GM19328 (cell line): Measurements from ENCODE around the gene CD22.

ENCODE experiments used
- ATAC-seq: cut with Tn5 transposase; IDR thresholded peaks from one replicate; pipeline ENCODE4 v1.9.1; 2021; ENCODE audit warnings: mild to moderate bottlenecking, moderate library complexity; ENCODE audit not compliant: unreplicated experiment

Gene CD22

GRCh38 chr19:35380450-35381124, 51.6 kb downstream of the CD22 start:
- ATAC-seq: no peak

DNA sequence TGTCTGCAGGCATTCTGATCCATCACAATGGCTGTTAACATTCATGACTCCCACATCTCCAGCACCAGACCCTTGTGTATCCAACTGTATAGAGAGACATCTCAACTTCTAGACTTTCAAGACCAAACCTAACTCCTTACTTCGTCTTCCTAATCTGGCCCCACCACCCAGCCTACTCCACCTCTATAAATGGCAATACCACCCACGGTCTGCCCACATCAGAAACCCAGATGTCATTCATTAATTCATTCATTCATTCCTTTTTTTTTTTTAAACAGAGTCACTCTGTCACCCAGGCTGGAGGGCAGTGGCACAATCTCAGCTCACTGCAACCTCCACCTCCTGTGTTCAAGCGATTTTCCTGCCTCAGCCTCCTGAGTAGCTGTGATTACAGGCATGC, 52.3 kb downstream of the CD22 start:
- ATAC-seq: no peak

- no peak for ATAC-seq
These were observed 52.9 kb downstream of the CD22 start for GRCh38 chr19:35381926-35382325.

GRCh38 chr19:35383536-35383935, 54.5 kb downstream of the CD22 start:
- ATAC-seq: no peak

GRCh38 chr19:35388277-35389054, 59.5 kb downstream of the CD22 start:
- no peak for ATAC-seq

DNA sequence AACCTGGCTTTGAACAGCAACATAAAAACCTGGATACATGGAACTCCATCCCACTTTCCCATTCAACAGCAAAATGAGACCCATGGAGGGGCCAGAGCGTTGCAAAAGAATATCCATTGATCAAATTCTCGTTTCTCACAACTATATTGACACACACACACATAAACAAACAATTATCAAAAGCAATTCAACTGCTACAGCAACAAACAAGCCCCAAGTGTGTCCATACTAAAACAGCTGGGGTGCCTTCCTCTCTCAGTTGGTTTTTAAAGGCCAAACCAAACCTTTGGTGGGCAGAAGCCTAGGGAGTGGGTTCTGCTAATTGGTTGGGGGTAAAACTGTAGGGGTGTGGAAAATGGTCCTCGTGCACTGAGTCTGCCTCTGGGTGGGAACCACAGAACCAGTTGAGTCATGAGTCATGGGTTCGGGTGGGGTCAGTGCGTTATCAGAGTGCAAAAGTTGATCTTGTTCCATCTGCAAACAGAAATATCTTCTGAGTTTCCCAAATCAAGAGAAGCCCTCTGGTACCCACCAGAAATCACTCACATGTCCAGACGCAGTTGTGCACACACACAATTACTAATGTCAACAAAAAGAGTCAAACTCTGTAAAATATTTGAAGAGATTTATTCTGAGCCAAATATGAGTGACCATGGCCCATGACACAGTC, 60.3 kb downstream of the CD22 start:
- ATAC-seq: no peak

DNA sequence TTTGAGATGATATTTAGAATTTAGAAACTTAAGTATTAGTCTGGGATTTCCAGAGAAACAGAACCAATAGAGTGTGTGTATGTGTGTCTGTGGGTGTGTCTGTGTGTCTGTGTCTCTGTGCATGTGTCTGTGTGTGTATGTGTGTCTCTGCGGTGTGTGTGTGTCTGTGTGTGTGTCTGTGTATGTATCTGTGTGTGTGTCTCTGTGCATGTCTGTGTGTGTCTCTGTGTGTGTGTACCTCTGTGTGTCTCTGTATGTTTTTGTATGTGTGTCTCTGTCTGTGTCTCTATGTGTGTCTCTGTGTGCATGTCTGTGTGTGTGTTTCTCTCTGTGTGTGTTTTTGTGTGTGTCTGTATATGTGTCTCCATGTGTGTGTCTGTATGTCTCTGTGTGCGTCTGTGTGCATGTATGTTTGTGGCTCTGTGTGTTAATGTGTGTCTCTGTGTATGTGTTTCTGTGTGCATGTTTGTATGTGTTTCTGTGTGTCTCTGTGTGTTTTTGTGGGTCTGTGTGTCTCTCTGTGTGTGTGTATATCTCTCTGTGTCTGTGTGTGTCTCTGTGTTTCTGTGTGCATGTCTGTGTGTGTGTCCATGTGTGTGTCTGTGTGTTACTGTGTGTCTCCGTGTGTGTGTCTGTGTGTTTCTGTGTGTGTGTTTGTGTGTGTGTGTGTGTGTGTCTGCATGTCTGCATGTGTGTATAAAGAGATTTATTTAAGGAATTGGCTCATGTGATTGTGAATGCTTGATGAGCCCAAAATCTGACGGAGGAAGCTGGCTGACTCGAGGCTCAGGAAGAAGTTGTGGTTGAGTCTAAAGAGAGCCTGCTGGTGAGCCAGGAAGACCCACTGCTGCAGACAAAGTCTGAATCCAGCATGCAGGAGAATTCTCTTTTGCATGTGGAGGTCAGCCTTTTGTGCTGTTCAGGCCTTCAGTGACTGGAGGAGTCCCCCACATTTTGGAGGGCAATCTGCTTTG, 64.0 kb downstream of the CD22 start:
- no peak for ATAC-seq

- ATAC-seq: no peak
These were observed 66.6 kb downstream of the CD22 start for GRCh38 chr19:35395382-35396199.

DNA sequence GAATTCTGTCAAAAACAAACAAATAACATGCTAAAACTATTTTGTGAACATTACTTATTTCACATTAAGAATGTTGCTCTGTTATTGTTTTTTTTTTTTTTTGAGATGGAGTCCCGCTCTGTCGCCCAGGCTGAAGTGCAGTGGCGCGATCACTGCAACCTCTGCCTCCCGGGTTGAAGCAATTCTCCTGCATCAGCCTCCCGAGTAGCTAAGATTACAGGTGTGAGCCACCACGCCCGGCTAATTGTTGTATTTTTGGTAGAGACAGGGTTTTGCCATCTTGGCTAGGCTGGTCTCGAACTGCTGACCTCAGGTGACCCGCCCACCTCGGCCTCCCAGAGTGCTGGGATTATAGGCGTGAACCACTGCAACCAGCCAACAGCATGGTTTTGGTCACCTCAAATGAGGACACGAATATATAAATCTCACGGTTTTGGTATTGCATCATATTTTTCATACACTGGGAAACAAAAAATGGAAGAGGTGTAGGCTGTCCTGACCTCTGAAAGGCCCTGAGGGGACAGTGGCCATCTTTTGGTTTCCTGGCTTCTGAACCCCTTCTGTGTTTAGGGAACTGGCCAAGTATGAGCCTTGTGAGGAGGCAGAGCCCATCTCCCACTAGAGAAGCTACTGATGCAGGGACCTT, 67.4 kb downstream of the CD22 start:
- ATAC-seq: no peak
